LHCN-M2 (cell line): Measurements from ENCODE around the gene CNTN5. TPM values are rescaled to one million over a fixed set of nuclear protein-coding genes. Genes with fewer than 3 reads are reported as not detected.
"Not testable (repeated sequence)": the region's sequence is repeated elsewhere in the genome, so short reads cannot be mapped to it uniquely, and the experiment has no call there.

Experiments used
- DNase-seq: peaks from one replicate; pipeline ENCODE4 v3.0.0-alpha.2; 2012; ENCODE audit warnings: low read depth
- total RNA-seq: library from RNA; depleted of rRNA; stranded (reverse); fragments of >200 nt; gene quantifications from 2 replicates; pipeline ENCODE4 v1.2.3, GENCODE V29; 2014

The CNTN5 gene
- total RNA-seq, 1 experiment from 2014 or later: 0.69 TPM

- no peak for DNase-seq
These were observed 1171.4 kb downstream of the CNTN5 start for GRCh38 chr11:100192181-100192580.

DNA sequence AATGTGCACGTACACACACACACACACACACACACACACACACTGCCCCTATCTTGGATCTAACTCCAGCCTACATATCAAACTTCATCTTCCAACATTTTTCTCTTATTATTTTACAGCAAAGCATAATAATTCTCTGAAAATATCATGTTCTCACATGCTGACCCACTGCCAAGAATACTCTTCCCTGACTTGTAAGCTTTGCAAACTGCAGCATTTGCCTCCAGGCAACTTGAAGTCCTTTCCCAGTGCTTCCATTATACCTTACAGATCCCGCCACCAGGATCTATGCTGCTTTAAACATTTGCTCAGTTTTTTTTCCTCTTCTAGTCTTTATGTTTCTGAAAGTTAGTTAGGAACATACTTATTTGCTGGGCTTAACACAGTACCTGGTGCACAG lies 1183.0 kb downstream of the CNTN5 start:
- DNase-seq: no peak

- DNase-seq: no peak
These were observed 1185.2 kb downstream of the CNTN5 start for GRCh38 chr11:100205926-100206325.

- no peak for DNase-seq
These were observed 1187.5 kb downstream of the CNTN5 start for GRCh38 chr11:100208207-100208606.

- no peak for DNase-seq
These were observed 1194.0 kb downstream of the CNTN5 start for GRCh38 chr11:100214791-100215190.

DNA sequence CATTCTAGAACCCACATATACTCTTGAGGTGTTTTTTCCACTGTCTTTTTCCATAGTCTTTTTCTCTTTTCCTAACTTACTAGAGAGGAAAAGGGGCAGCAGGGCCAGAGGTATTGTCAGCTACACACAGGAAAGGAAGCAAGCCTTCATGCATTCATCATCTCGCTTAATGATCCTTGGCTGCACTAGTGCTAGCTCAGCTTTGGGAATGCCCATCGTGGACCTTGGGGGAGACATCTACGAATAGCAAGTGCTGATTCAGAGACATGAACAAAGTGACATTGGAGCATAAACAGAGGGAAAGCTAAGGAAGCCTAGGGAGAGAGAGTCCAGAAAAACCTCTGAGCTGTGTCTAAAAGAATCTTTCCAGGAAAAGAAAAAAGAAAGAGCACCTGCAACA lies 1200.1 kb downstream of the CNTN5 start:
- no peak for DNase-seq

DNA sequence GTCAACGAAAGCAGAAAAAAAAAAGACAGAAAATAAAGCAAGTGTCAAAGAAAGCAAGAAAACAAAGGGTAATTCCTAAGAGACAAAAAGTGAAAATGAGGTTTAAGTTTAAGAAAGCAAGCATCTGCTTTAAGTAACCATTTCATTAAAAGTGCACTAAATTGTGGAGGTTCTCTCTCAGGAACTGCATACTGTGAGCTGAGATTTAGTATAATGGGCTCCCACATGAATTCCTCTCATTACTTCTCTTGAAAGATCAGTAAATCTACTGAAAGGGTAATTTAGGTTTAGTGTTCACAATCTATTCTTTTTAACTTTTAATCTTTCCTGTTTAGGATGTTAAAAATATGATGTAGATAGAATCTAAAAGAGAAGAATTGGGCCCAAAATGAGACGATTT lies 1201.0 kb downstream of the CNTN5 start:
- DNase-seq: no peak

- DNase-seq: no peak
These were observed 1203.8 kb downstream of the CNTN5 start for GRCh38 chr11:100224541-100225034.

GRCh38 chr11:100229086-100229485 lies 1208.3 kb downstream of the CNTN5 start:
- no peak for DNase-seq

GRCh38 chr11:100232006-100232405 lies 1211.3 kb downstream of the CNTN5 start:
- no peak for DNase-seq

- DNase-seq: no peak
These were observed 1214.3 kb downstream of the CNTN5 start for GRCh38 chr11:100235085-100235484.

DNA sequence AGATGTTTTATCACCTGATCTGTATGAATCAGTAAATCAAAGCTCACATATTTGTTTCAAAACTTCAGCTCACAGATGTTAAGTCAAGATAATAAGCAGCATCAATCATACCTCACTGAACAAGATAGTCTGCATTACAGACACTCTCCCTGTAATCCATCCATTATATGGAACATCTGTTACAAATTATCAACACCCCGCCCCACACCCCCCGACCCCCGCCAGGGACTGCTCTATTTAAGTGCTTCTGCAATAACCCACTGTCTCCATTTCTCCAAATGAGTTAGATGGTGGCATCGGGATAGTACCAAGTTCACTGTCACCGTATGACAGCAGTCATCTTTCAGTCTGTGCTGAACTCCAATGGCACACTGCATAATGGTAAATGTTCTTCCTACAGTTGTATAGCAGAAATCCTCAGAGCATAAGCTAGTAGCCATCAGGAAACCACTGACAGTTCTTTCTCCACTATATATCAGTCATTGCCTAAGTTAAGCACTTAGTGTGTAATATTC lies 1219.3 kb downstream of the CNTN5 start:
- no peak for DNase-seq

DNA sequence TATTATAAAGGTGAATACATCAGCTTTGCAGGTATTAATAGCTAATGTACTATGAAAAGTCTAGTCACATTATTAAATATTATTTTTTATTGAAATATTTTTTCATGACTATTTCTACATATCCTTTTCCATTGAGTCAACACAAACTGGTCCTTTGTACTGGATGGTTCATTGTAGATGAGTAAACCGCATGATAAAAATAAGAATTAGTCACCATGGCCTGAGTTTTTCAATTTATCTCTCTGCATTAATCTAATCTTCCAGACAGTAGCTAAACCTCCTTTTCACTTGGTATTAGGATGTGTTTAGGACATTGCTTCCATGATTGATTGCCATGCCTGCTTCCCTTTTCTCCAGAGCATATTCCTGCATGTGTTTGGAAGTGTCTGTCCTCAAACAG lies 1227.0 kb downstream of the CNTN5 start:
- no peak for DNase-seq

DNA sequence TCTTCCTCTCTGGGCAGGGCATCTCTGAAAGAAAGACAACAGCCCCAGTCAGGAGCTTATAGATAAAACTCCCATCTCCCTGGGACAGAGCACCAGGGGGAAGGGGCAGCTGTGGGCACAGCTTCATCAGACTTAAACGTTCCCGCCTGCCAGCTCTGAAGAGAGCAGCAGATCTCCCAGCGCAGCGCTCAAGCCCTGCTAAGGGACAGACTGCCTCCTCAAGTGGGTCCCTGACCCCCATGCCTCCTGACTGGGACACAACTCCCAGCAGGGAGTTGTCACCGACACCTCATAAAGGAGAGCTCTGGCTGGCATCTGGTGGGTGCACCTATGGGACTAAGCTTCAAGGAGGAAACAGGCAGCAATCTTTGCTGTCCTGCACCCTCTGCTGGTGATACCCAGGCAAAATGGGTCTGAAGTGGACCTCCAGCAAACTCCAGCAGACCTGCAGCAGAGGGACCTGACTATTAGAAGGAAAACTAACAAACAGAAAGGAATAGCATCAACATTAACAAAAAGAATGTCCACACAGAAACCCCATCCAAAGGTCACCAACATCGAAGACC lies 1236.6 kb downstream of the CNTN5 start:
- not testable (repeated sequence) for DNase-seq

DNA sequence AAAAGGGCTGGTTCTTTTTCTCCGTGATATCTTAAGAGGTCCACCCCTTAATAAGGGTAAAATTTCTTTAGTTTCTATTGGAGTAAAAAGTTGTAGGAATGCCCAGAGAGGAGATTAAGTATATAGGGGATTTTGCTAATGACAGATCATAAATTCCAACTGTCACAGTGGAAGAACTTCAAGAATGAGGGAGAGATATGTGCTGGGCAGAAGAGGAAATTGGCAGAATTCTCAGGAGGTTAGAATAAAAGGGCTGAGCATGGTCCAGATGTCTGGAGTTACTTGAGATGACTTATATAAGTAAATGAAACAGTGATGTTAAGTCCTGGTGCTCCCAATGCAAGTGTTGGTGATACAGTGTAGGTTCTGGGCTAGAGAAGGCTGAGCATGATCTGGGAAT lies 1248.8 kb downstream of the CNTN5 start:
- no peak for DNase-seq

- DNase-seq: no peak
These were observed 1252.5 kb downstream of the CNTN5 start for GRCh38 chr11:100273066-100273815.

DNA sequence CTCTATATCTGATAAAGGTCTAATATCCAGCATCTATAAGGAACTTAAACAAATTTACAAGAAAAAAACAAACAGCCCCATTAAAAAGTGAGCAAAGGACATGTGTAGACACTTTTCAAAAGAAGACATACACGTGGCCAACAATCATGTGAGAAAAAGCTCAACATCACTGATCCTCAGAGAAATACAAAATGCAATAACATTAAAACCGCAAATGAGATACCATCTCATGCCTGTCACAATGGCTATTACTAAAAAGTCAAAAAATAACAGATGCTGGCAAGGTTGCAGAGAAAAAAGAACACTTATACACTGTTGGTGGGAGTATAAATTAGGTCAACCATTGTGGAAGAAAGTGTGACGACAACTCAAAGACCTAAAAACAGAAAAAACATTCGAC lies 1253.7 kb downstream of the CNTN5 start:
- not testable (repeated sequence) for DNase-seq

DNA sequence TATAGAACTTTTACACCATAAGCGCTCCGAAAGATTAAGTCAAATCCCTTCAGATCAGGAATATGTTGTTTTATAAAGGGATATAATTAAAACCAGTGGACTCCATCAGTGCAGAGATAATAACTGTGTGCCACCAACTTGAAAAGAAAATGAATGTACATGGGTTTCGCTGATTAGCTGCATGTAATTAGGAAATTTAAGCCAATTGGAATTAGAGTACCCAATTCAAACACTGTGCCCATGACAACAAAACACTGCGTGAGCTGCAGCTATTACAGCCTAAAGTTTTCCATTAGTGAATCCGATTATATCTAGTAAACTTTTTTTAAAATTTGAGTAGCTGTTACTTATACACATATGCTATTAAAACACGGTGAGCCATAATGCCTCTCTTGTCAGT lies 1274.0 kb downstream of the CNTN5 start:
- no peak for DNase-seq

- no peak for DNase-seq
These were observed 1275.4 kb downstream of the CNTN5 start for GRCh38 chr11:100296051-100296679.

- DNase-seq: no peak
These were observed 1276.8 kb downstream of the CNTN5 start for GRCh38 chr11:100297516-100297915.

DNA sequence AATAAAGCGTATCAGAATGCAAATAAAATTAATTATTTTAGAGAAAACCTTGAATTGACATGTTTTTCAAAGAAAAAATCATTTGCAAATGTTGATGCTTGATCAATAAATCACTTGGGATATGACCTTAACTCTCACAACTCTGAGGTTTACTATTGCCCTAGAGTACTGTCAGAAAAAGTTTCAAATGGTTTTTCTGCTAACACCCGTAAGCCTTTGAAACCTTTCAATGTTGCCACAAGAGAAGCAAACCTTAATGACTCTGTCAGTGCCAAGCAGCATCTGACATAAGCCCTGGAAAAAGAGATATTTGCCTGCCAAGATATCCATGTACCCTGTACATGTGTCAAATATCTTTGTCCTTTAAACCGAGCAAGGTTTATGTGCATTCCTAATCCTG lies 1282.1 kb downstream of the CNTN5 start:
- no peak for DNase-seq

- DNase-seq: no peak
These were observed 1283.1 kb downstream of the CNTN5 start for GRCh38 chr11:100303897-100304296.

- DNase-seq: no peak
These were observed 1287.5 kb downstream of the CNTN5 start for GRCh38 chr11:100308202-100308601.
